Measurements from ENCODE around the gene ALPG. TPM values are rescaled to one million over a fixed set of nuclear protein-coding genes. Genes with fewer than 3 reads are reported as not detected.
"Not testable (repeated sequence)": the region's sequence is repeated elsewhere in the genome, so short reads cannot be mapped to it uniquely, and the experiment has no call there.

The ALPG gene
- total RNA-seq, 1 donor from 2014 or later, result not detected

DNA sequence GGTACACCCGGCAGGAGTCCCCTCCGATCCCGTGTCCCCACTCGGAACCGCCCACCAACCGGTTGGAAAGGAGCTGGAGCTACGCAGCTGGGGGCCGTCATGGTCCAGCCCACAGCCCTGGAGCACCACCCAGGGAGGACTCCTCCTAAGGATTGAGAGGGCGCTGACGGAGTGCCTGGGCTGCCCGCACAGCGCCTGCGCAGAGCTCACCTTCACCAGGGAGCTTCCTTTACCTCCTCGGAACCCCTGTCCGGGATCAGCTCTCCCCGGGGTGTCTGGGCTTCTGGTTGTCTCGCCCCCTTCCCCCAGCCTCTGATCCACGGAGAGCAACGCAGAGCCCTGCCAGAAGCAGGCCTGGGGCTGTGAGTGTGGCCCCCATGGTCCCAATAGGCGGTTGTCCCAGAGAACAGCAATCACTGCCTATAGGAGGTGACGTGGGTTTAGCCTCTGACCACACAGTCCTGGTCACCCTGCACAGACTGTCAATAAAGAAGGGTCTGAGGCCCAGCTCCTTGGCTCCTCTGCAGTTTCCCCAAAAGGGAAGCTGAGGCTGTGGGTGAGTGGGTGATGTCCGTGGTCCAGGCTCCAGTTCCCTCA is 14.6 kb downstream of the ALPG start:
- Mint-ChIP-seq H3K4me3 (ENCODE audit: unreplicated experiment) (peak overlapping the region; percentile 50), H3K4me1 (ENCODE audit: unreplicated experiment) (peaks cover 17% of the 10 kb centered on the region), H3K27me3 (ENCODE audit: unreplicated experiment) (peaks cover 60% of the 10 kb centered on the region), H3K9me3 (ENCODE audit: unreplicated experiment) (peaks cover 5% of the 10 kb centered on the region), H3K36me3 (ENCODE audit: unreplicated experiment) (peaks cover 3% of the 10 kb centered on the region), H3K27ac (ENCODE audit: unreplicated experiment) (no peak overlapping the region)
- TF ChIP-seq, protein P1, sequence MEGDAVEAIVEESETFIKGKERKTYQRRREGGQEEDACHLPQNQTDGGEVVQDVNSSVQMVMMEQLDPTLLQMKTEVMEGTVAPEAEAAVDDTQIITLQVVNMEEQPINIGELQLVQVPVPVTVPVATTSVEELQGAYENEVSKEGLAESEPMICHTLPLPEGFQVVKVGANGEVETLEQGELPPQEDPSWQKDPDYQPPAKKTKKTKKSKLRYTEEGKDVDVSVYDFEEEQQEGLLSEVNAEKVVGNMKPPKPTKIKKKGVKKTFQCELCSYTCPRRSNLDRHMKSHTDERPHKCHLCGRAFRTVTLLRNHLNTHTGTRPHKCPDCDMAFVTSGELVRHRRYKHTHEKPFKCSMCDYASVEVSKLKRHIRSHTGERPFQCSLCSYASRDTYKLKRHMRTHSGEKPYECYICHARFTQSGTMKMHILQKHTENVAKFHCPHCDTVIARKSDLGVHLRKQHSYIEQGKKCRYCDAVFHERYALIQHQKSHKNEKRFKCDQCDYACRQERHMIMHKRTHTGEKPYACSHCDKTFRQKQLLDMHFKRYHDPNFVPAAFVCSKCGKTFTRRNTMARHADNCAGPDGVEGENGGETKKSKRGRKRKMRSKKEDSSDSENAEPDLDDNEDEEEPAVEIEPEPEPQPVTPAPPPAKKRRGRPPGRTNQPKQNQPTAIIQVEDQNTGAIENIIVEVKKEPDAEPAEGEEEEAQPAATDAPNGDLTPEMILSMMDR (IDR thresholded peaks at IDR 0.05), result no peak
- no peak for DNase-seq (ENCODE audit: extremely low spot score, unreplicated experiment)

DNA sequence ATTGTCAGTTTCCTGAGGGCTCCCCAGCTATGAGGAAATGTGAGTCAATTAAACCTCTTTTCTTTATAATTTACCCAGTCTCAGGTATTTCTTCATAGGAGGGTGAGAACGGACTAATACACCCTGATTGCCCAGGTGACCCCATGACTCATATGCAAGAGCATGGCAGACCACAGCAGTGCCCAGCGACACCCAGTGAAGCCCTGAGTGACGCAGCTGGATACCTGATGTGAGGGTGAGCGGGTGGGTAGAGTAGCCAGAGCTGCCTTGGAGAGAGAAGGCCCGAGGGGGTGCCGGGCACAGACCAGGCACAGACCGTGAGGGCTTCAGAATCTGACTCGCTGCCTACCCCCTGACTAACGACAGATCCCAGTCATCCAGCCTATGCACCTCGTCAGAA is 15.4 kb downstream of the ALPG start:
- peaks cover 5% of the 10 kb centered on the region for H3K9me3 Mint-ChIP-seq (ENCODE audit: unreplicated experiment)
- H3K4me3 Mint-ChIP-seq (ENCODE audit: unreplicated experiment), result peak overlapping the region; percentile 30
- peaks cover 17% of the 10 kb centered on the region for H3K4me1 Mint-ChIP-seq (ENCODE audit: unreplicated experiment)
- peaks cover 3% of the 10 kb centered on the region for H3K36me3 Mint-ChIP-seq (ENCODE audit: unreplicated experiment)
- no peak overlapping the region for H3K27ac Mint-ChIP-seq (ENCODE audit: unreplicated experiment)
- H3K27me3 Mint-ChIP-seq (ENCODE audit: unreplicated experiment), result peaks cover 60% of the 10 kb centered on the region
- TF ChIP-seq, protein P1 (IDR thresholded peaks at IDR 0.05), result no peak
- no peak for DNase-seq (ENCODE audit: extremely low spot score, unreplicated experiment)

DNA sequence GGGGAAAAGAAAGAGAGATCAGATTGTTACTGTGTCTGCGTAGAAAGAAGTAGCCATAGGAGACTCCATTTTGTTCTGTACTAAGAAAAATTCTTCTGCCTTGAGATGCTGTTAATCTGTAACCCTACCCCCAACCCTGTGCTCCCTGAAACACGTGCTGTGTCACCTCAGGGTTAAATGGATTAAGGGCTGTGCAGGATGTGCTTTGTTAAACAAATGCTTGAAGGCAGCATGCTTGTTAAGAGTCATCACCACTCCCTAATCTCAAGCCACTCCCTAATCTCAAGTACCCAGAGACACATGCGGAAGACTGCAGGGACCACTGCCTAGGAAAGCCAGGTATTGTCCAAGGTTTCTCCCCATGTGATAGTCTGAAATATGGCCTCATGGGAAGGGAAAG is 16.4 kb downstream of the ALPG start:
- H3K27me3 Mint-ChIP-seq (ENCODE audit: unreplicated experiment), result peaks cover 59% of the 10 kb centered on the region
- not testable (repeated sequence) for H3K4me3 Mint-ChIP-seq (ENCODE audit: unreplicated experiment); DNase-seq (ENCODE audit: extremely low spot score, unreplicated experiment); H3K27ac Mint-ChIP-seq (ENCODE audit: unreplicated experiment); H3K9me3 Mint-ChIP-seq (ENCODE audit: unreplicated experiment); H3K36me3 Mint-ChIP-seq (ENCODE audit: unreplicated experiment)
- peaks cover 17% of the 10 kb centered on the region for H3K4me1 Mint-ChIP-seq (ENCODE audit: unreplicated experiment)

DNA sequence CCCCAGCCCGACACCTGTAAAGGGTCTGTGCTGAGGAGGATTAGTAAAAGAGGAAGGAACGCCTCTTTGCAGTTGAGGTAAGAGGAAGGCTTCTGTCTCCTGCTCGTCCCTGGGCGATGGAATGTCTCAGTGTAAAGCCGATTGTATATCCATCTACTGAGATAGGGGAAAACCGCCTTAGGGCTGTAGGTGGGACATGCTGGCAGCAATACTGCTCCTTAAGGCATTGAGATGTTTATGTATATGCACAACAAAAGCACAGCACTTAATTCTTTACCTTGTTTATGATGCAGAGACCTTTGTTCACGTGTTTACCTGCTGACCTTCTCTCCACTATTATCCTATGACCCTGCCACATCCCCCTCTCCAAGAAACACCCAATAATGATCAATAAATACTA is 16.8 kb downstream of the ALPG start:
- not testable (repeated sequence) for DNase-seq (ENCODE audit: extremely low spot score, unreplicated experiment); H3K9me3 Mint-ChIP-seq (ENCODE audit: unreplicated experiment); H3K36me3 Mint-ChIP-seq (ENCODE audit: unreplicated experiment); H3K27ac Mint-ChIP-seq (ENCODE audit: unreplicated experiment); H3K4me3 Mint-ChIP-seq (ENCODE audit: unreplicated experiment)
- Mint-ChIP-seq H3K4me1 (ENCODE audit: unreplicated experiment) (peaks cover 15% of the 10 kb centered on the region), H3K27me3 (ENCODE audit: unreplicated experiment) (peaks cover 54% of the 10 kb centered on the region)

DNA sequence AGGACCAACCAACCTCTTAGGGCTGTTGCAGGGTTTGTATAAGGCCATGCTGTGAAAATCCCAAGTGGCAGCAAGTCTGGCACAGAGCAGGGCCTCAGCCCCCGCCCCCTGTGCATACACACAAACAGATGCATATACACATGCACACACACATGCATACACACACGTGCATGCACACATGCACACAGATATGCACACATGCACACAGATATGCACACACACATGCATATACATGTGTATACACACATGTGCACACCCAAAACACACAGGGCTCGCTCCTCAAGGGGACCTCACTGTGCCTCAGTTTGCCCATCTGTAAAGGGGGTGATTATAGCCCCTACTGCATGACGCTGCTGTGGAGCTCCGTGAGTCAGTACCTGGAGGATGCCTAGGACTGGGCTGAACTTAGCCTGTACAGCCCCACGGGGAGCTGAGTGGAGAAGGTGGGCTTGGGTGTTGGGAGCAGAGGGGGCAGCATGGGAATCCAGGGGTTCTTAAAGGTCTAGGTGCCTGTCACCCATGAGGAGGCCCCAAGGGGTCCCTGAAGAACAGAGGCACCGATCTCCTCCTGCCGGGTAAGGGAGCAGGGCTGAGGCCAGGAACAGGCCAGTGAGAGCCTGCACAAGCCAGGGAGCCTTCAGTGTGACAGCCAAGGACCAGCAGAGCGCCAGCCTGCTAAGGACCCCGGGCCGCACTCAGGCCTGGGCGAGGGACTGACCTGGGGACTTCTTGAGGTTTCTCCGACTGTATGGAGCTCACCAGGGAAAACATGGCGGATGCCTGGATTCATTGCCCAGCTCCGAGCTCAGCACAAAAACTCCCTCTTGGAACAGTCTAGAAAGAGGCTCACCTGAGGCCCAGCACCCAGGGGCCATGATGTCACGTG is 25.3 kb downstream of the ALPG start:
- H3K4me1 Mint-ChIP-seq (ENCODE audit: unreplicated experiment), result no peaks in the 10 kb centered on the region
- no peaks in the 10 kb centered on the region for H3K36me3 Mint-ChIP-seq (ENCODE audit: unreplicated experiment)
- no peak overlapping the region for H3K4me3 Mint-ChIP-seq (ENCODE audit: unreplicated experiment)
- no peak for DNase-seq (ENCODE audit: extremely low spot score, unreplicated experiment)
- no peaks in the 10 kb centered on the region for H3K9me3 Mint-ChIP-seq (ENCODE audit: unreplicated experiment)
- H3K27ac Mint-ChIP-seq (ENCODE audit: unreplicated experiment), result no peak overlapping the region
- peaks cover 4% of the 10 kb centered on the region for H3K27me3 Mint-ChIP-seq (ENCODE audit: unreplicated experiment)
- TF ChIP-seq, protein P1 (IDR thresholded peaks at IDR 0.05), result no peak

DNA sequence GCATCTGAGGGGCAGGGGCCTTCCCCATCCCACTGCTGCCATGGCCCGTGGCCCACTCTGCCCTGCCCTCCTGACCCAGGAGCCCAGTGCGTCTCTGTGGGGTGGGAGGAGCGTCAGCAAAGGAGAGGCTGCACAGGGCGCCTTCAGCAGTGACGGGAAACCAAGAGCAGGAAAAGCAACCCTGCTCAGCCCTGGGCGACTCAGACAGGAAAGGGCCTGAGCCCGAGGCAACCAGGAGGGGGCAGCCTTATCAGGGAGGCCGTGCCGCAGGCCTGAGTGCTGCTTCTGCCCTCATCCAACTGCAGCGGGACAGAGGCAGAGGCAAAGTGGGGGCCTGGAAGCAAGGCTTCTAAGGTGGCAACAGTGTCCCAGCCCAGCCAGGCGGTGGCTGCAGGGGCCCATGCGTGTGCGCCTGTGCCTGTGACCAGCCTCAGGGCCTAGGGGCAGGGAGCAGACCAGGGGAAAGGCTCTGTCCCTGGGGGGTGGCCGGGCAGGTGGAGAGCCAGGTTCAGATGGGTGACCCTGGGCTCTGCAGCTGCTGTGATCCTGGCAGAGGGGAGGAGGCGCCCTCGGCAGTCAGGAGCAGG is 26.0 kb downstream of the ALPG start:
- no peak overlapping the region for H3K27ac Mint-ChIP-seq (ENCODE audit: unreplicated experiment)
- DNase-seq (ENCODE audit: extremely low spot score, unreplicated experiment), result no peak
- H3K36me3 Mint-ChIP-seq (ENCODE audit: unreplicated experiment), result no peaks in the 10 kb centered on the region
- peaks cover 4% of the 10 kb centered on the region for H3K27me3 Mint-ChIP-seq (ENCODE audit: unreplicated experiment)
- TF ChIP-seq, protein P1 (IDR thresholded peaks at IDR 0.05), result peak; percentile 14
- H3K9me3 Mint-ChIP-seq (ENCODE audit: unreplicated experiment), result no peaks in the 10 kb centered on the region
- H3K4me1 Mint-ChIP-seq (ENCODE audit: unreplicated experiment), result no peaks in the 10 kb centered on the region
- no peak overlapping the region for H3K4me3 Mint-ChIP-seq (ENCODE audit: unreplicated experiment)

DNA sequence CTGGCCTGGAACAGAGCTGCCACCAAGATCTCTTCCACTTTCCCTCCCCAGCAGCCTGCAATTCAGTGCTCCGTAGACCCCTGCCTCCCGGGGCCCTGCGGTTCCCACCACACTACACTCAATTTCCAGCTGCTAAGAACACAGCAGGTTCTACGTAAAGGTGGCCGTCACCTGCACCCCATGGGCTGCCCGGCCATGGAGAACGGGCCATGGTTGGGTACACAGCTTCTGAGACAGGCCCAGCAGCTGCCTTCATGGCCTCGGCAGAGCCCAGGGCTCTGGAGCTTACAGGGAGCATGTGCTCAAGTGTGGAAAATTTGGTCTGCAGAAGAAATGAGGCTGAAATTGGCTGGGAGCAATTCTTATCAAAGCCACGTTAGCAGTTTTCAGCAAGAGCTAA is 27.0 kb downstream of the ALPG start:
- DNase-seq (ENCODE audit: extremely low spot score, unreplicated experiment); H3K27me3 Mint-ChIP-seq (ENCODE audit: unreplicated experiment); H3K4me3 Mint-ChIP-seq (ENCODE audit: unreplicated experiment); H3K36me3 Mint-ChIP-seq (ENCODE audit: unreplicated experiment); H3K27ac Mint-ChIP-seq (ENCODE audit: unreplicated experiment); H3K9me3 Mint-ChIP-seq (ENCODE audit: unreplicated experiment); H3K4me1 Mint-ChIP-seq (ENCODE audit: unreplicated experiment): not testable (repeated sequence)

Measured in osteocyte (in vitro differentiated cells).